Measurements from ENCODE around the gene GATA3. TPM values are rescaled to one million over a fixed set of nuclear protein-coding genes. Genes with fewer than 3 reads are reported as not detected.

The GATA3 gene
- total RNA-seq, 1 donor from 2014 or later, result 81.0 TPM

DNA sequence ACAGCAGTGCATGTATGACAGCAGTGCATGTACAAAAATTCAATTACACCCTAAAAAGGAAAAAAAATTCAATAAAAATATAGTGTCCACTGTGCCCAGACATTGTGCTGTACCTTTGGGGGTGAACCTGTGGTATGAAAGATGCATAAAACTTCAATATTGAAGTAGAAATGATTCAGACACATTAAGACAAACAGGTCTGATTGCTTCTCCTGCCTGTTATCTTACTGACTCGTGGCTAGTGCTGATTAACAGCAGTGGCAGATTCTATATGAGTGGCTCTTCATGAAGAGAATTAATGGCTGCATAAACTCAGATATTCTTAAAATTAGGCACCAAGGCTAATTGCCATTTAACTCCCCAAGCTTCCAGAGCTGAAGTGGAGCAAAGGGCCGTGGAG, 37.9 kb downstream of the GATA3 start:
- H3K36me3 Mint-ChIP-seq (ENCODE audit: low read depth), result peaks cover 9% of the 10 kb centered on the region
- no peak overlapping the region for H3K27ac Mint-ChIP-seq
- no peak overlapping the region for H3K4me3 Mint-ChIP-seq
- no peak for DNase-seq
- peaks cover 26% of the 10 kb centered on the region for H3K4me1 Mint-ChIP-seq
- peaks cover 5% of the 10 kb centered on the region for H3K9me3 Mint-ChIP-seq
- H3K27me3 Mint-ChIP-seq, result no peaks in the 10 kb centered on the region
- intact Hi-C loops (cut with micrococcal nuclease), result no loop called here

DNA sequence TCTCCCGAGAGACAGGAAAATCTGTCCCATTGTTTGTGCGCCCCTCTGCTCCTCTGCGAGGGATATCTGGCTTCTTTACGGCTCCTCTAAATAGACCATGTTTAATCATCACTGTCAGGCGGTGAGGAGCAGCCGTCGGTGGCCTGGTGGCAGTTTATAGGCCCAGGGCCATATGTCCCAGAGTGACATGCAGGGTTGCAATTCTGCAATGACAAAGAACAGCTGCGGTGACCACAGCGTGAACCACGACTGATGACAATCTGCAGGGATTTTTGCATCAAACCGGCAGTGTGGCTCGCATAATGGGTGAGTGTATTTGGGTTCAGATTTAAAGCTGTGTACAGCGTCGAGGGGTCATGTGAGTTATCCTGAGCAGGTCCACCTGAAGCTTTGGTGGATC, 41.5 kb downstream of the GATA3 start:
- no peak overlapping the region for H3K4me3 Mint-ChIP-seq
- peaks cover 5% of the 10 kb centered on the region for H3K9me3 Mint-ChIP-seq
- H3K36me3 Mint-ChIP-seq (ENCODE audit: low read depth), result peaks cover 9% of the 10 kb centered on the region
- peaks cover 2% of the 10 kb centered on the region for H3K27me3 Mint-ChIP-seq
- peaks cover 18% of the 10 kb centered on the region for H3K4me1 Mint-ChIP-seq
- intact Hi-C loops (cut with micrococcal nuclease), result no loop called here
- DNase-seq, result peak; percentile 67
- H3K27ac Mint-ChIP-seq, result no peak overlapping the region

DNA sequence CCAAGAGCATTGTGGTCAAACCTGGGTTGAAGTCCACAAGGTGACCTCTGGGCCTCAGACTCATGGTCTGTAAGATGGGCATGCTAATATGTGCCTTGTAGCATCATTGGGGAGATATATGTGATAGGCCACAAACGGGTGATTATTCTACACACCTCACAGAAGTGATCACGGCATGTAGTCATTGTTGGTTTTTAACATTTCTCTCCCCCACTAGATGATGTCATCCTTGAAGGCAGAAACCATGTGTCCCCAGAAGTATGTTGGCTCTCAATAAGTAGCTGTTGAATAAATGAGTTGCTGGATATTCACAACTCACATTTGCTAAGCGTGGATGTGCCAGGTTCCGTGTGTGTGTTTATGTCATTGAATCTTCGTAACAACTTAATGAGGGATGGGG, 42.4 kb downstream of the GATA3 start:
- Mint-ChIP-seq H3K36me3 (ENCODE audit: low read depth) (peaks cover 9% of the 10 kb centered on the region), H3K27me3 (peaks cover 2% of the 10 kb centered on the region), H3K4me3 (no peak overlapping the region), H3K9me3 (peaks cover 5% of the 10 kb centered on the region), H3K27ac (no peak overlapping the region), H3K4me1 (peaks cover 16% of the 10 kb centered on the region)
- intact Hi-C loops (cut with micrococcal nuclease), result no loop called here
- no peak for DNase-seq

DNA sequence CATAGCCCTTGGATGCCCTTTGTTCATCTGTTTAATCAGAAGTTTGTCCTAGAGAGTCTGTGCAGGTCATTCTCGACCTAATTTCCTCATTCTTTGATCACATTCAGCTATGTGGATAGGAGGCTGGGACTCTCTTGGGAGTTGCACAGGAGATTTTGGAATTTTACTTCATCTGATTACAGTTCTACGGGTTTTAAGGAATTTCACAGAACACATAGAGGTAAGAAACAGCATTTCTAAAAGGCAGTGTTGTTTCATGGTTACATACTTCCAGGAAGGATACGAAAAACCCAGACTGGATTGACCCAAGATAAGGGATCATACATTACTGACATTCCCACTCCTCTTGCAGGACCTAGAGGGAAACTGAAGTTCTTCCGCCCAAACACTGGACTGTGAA, 45.9 kb downstream of the GATA3 start:
- no peak overlapping the region for H3K27ac Mint-ChIP-seq
- H3K9me3 Mint-ChIP-seq, result no peaks in the 10 kb centered on the region
- intact Hi-C loops (cut with micrococcal nuclease), result no loop called here
- peaks cover 4% of the 10 kb centered on the region for H3K27me3 Mint-ChIP-seq
- H3K4me1 Mint-ChIP-seq, result peaks cover 10% of the 10 kb centered on the region
- DNase-seq, result no peak
- no peak overlapping the region for H3K4me3 Mint-ChIP-seq
- H3K36me3 Mint-ChIP-seq (ENCODE audit: low read depth), result peaks cover 6% of the 10 kb centered on the region

DNA sequence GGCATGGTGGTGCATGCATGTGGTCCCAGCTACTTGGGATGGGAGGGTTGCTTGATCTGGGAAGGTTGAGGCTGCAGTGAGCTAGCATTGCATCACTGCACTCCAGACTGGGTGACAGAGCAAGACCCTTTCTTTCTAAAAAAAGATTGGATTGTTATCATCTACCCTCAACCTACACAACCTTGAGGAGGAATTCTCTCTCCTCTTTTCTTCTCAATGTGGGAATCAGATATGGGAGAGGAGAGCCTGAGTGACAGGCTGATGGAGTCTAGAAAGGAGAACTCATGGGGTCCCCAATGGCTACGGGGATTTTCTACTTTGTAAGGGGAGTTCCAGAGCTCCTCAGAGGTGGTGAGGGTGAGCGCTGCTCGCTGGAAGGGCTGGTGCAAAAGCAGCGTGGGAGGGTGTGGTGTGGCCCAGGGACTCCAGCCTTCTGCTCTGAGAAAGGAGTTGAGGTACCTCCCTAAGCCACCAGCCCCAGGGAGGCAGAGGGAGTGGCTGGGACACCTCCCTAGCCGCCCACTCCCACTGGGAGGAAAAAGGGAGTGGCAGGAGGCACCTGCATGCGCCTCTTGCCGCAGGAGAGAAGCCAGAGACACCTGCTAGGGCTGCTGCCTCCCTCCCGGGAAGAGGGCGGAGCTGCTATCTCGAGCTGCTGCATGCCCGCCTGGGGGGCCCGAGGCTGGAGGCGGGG, 48.4 kb downstream of the GATA3 start:
- DNase-seq, result no peak
- H3K36me3 Mint-ChIP-seq (ENCODE audit: low read depth), result peaks cover 3% of the 10 kb centered on the region
- peaks cover 7% of the 10 kb centered on the region for H3K4me1 Mint-ChIP-seq
- intact Hi-C loops (cut with micrococcal nuclease), result no loop called here
- no peaks in the 10 kb centered on the region for H3K9me3 Mint-ChIP-seq
- peaks cover 6% of the 10 kb centered on the region for H3K27me3 Mint-ChIP-seq
- no peak overlapping the region for H3K4me3 Mint-ChIP-seq
- no peak overlapping the region for H3K27ac Mint-ChIP-seq

DNA sequence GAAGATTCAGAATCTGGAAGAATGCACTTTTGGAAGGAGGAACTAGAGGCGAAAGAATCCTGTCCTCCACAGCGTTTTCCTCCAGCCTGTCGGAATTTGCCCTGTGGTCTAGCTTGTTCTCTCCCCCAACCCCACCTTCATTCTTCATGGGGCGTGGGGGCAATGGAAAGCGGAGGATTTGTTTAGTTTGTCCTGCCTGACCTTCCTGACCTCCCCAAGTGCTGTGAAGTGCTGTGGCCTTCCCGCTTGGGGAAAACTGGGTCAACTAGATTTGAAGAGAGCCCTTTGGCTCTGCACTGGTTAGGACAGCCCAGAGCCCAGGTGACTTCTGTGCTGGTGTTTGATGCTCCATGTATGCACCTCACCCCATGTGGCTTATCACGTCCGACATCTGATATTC, 49.1 kb downstream of the GATA3 start:
- Mint-ChIP-seq H3K4me3 (no peak overlapping the region), H3K27ac (no peak overlapping the region), H3K9me3 (no peaks in the 10 kb centered on the region), H3K36me3 (ENCODE audit: low read depth) (peaks cover 3% of the 10 kb centered on the region), H3K4me1 (peaks cover 7% of the 10 kb centered on the region), H3K27me3 (peaks cover 6% of the 10 kb centered on the region)
- intact Hi-C loops (cut with micrococcal nuclease), result no loop called here
- DNase-seq, result no peak

DNA sequence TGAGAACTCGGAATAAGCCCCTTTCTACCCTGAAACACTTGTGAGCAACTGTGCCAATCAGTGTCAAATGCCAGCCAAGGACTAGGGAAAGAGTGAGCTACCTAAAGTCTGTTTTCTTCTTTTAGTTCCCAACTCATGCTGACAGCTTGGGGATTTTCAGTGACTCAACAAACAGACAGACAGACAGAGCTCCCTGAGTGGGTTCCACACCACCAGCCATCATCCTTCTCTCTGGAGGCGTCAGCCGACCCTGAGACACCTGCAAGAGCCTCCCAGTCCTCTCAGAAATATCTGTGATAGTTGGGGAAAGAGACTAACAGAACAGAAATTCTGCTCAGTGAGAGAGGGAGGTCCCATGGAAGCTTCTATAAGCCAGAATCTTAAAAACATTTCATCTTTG, 49.5 kb downstream of the GATA3 start:
- peaks cover 7% of the 10 kb centered on the region for H3K4me1 Mint-ChIP-seq
- peaks cover 3% of the 10 kb centered on the region for H3K36me3 Mint-ChIP-seq (ENCODE audit: low read depth)
- H3K27ac Mint-ChIP-seq, result no peak overlapping the region
- no peaks in the 10 kb centered on the region for H3K9me3 Mint-ChIP-seq
- H3K4me3 Mint-ChIP-seq, result no peak overlapping the region
- DNase-seq, result no peak
- intact Hi-C loops (cut with micrococcal nuclease), result no loop called here
- H3K27me3 Mint-ChIP-seq, result peaks cover 6% of the 10 kb centered on the region

DNA sequence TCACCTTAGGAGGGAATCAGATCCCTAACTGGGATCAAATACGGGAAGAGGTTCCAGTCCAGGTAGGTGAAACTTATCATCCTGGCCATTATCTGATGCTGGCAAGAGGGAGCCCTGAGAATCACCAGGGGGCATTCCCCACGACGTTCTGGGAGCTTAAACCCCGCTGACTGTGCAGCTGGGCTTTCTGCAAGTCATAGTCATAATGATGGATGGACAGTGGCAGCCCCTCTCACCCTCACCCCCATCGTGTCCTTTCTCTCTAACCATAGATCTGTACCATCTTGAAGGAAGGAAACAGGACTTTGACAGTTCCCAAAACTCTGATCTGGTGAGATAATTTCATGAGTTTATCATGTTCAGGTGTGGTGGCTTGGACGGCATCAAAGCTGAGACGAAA, 50.2 kb downstream of the GATA3 start:
- DNase-seq, result no peak
- Mint-ChIP-seq H3K9me3 (no peaks in the 10 kb centered on the region), H3K4me1 (peaks cover 7% of the 10 kb centered on the region), H3K27me3 (peaks cover 6% of the 10 kb centered on the region), H3K36me3 (ENCODE audit: low read depth) (peaks cover 1% of the 10 kb centered on the region), H3K27ac (no peak overlapping the region), H3K4me3 (no peak overlapping the region)
- intact Hi-C loops (cut with micrococcal nuclease), result no loop called here

DNA sequence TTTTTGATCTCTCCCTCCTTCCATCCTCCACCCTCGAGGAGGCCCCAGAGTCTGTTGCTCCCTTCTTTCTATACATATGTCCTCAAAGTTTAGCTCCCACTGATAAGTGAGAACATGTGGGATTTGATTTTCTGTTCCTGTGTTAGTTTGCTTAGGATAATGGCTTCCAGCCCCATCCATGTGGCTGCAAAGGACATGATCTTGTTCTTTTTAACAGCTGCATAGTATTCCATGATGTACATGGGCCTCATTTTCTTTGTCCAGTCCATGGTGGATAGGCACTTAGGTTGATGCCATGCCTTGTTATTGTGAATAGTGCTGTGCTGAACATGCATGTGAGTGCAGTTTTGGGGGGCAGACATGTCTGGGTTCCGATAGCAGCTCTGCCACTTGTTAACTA, 51.4 kb downstream of the GATA3 start:
- intact Hi-C loops (cut with micrococcal nuclease), result no loop called here
- no peak for DNase-seq
- peaks cover 5% of the 10 kb centered on the region for H3K4me1 Mint-ChIP-seq
- no peaks in the 10 kb centered on the region for H3K9me3 Mint-ChIP-seq
- H3K36me3 Mint-ChIP-seq (ENCODE audit: low read depth), result no peaks in the 10 kb centered on the region
- no peak overlapping the region for H3K4me3 Mint-ChIP-seq
- H3K27me3 Mint-ChIP-seq, result peaks cover 3% of the 10 kb centered on the region
- H3K27ac Mint-ChIP-seq, result no peak overlapping the region

DNA sequence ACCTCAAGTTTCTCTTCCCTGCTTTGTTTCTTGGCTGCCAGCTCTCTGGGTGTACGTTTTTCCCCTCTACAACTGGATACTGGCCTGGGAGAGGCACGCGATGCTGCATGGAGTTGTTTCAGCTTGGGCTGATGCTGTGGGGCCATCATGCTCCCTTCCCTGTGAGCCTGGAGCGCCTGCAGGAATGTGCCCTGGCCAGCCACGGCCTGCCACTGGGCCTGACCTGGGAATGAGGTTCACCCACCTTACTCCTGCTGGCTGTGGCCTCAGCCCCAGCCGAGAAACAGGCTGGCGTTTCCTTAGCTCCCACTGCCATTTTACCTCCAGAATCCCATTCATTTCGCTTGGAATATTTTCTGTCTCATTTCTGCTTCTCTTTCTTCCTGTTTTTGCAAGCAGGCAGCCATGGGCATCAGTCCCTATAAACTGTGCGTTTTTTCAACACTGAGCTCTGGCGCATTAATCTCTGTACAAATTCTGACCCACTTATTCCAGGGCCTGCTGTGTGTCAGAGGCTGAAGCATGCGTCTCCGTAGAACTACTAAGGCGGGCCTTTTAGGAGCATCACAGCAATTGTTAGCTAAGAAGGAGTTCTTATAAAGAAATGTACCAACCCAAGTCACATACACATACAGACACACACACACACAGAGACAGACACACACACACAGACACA, 57.9 kb downstream of the GATA3 start:
- intact Hi-C loops (cut with micrococcal nuclease), result no loop called here

DNA sequence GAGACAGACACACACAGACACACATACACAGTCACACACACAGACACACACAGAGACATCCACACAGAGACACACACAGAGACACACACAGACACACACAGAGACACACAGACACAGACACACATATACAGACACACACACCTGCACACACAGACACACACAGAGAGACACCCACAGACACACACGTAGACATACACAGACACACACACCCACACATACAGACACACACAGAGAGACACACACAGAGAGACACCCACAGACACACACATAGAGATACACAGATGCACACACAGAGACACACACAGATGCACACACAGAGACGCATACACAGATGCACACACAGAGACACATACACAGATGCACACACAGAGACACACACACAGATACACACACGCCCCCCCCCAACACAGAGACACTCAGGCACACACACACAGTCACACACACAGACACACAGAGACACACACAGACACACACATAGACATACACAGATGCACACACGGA, 58.5 kb downstream of the GATA3 start:
- Mint-ChIP-seq H3K9me3 (no peaks in the 10 kb centered on the region), H3K36me3 (ENCODE audit: low read depth) (no peaks in the 10 kb centered on the region), H3K27me3 (peaks cover 2% of the 10 kb centered on the region), H3K4me1 (no peaks in the 10 kb centered on the region), H3K27ac (no peak overlapping the region), H3K4me3 (no peak overlapping the region)
- intact Hi-C loops (cut with micrococcal nuclease), result no loop called here
- DNase-seq, result no peak

More for the DNA sequence above, 57.9 kb downstream of the GATA3 start:
- no peaks in the 10 kb centered on the region for H3K36me3 Mint-ChIP-seq (ENCODE audit: low read depth)
- no peaks in the 10 kb centered on the region for H3K9me3 Mint-ChIP-seq
- peaks cover 3% of the 10 kb centered on the region for H3K27me3 Mint-ChIP-seq
- no peak overlapping the region for H3K4me3 Mint-ChIP-seq
- H3K4me1 Mint-ChIP-seq, result no peaks in the 10 kb centered on the region
- no peak overlapping the region for H3K27ac Mint-ChIP-seq
- no peak for DNase-seq

DNA sequence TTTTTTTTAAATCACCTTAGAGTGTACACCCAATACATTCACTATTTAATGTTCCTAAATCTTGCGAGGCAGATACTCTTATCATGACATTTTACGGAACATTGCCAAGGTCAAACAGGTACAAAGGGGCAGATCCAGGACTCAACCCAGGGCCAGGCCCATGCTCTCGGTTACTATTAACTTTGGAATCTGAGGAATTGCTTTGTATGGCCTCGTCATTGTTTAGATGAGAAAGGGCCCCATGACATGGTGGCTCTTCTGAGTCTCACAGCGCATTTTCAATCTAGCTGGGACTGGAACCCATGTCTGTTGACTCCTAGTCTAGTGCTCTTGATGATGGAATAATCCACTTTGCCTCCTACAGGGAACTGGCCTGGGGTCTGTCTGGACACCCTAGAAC, 59.1 kb downstream of the GATA3 start:
- Mint-ChIP-seq H3K27me3 (peaks cover 2% of the 10 kb centered on the region), H3K27ac (no peak overlapping the region), H3K36me3 (ENCODE audit: low read depth) (no peaks in the 10 kb centered on the region), H3K4me3 (no peak overlapping the region), H3K4me1 (peaks cover 2% of the 10 kb centered on the region), H3K9me3 (no peaks in the 10 kb centered on the region)
- no peak for DNase-seq
- intact Hi-C loops (cut with micrococcal nuclease), result no loop called here

DNA sequence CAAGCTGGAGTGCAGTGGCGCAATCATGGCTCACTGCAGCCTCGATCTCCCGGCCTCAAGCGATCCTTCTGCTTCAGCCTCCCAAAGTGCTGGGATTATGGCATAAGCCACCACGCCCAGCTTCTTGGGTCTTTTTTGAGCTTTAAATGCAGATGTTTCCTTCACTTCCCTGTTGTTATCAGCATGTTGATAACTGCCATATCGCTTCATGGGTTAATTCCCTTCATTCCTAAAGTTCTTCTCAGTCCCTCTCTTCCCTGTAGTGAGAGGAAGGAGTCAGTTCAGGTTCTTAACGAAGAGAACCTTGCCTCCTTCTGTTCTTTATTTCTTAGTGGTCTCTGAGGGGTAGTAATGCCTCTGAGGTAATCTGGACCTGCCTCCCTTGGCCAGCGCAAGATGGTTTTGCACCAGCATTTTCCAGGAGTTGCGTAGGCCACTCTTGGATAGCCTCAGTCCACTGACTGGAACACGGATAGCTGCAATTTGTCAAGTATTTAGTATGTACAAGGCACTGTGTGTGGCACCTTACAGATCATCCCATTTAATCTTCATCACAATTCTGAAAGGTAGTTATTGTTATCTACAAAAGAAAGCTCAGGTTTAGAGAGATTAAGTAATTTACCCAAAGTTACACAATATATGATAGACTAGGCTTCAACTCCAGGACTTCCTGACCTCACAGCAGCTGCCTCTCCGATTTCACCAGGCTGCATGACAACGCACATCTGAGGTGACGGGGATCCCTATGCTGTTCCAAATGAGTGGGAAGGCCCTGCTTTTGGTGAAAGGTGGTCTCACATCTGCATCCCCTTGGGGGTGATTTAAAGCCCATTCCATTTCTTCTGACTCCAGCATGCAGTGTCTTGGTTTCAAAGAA, 60.5 kb downstream of the GATA3 start:
- intact Hi-C loops (cut with micrococcal nuclease), result no loop called here
- no peak for DNase-seq
- Mint-ChIP-seq H3K27ac (no peak overlapping the region), H3K9me3 (no peaks in the 10 kb centered on the region), H3K4me3 (no peak overlapping the region), H3K36me3 (ENCODE audit: low read depth) (no peaks in the 10 kb centered on the region), H3K27me3 (peaks cover 2% of the 10 kb centered on the region), H3K4me1 (peaks cover 2% of the 10 kb centered on the region)

DNA sequence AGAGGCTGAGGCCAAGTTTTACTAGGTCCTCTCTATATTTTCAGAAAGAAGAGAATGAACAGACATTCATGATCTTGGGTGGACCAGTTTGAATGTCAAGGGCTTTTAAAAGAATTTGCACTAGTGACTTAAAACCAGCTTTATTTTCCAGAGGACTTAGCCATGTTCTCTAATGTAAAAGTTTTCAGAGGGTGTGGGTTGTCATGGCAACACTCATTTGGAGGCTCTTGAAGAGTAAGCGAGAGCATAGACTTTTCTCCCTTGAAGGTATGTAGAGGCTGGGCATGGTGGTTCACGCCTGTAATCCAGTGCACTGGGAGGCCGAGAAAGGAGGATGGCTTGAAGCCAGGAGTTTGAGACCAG, 61.1 kb downstream of the GATA3 start:
- intact Hi-C loops (cut with micrococcal nuclease), result no loop called here
- Mint-ChIP-seq H3K27me3 (peaks cover 2% of the 10 kb centered on the region), H3K36me3 (ENCODE audit: low read depth) (no peaks in the 10 kb centered on the region), H3K27ac (no peak overlapping the region), H3K4me3 (no peak overlapping the region), H3K9me3 (no peaks in the 10 kb centered on the region), H3K4me1 (peaks cover 2% of the 10 kb centered on the region)
- no peak for DNase-seq
